Upper lobe of right lung (tissue), 1 donor: ENCODE measurements around the gene BCAP29. TPM values are rescaled to one million over a fixed set of nuclear protein-coding genes. Genes with fewer than 3 reads are reported as not detected.

Experiments used
- ATAC-seq: fragments of 200-7000 bp; cut with Tn5 transposase; one replicate; pipeline ENCODE4 v1.9.1; 2020; ENCODE audit warnings: mild to moderate bottlenecking, moderate library complexity
- DNase-seq: peaks from one replicate; pipeline ENCODE4 v3.0.0-alpha.2; 2020
- H3K27ac ChIP-seq: fragments of 200-600 bp; one replicate; pipeline ENCODE4 v1.8.0; 2022
- H3K27me3 ChIP-seq: fragments of 200-600 bp; one replicate; pipeline ENCODE4 v1.8.0; 2022; ENCODE audit warnings: mild to moderate bottlenecking
- H3K36me3 ChIP-seq: fragments of 200-600 bp; one replicate; pipeline ENCODE4 v1.8.0; 2022
- H3K4me1 ChIP-seq: fragments of 200-600 bp; one replicate; pipeline ENCODE4 v1.8.0; 2022
- H3K4me3 ChIP-seq: fragments of 200-600 bp; one replicate; pipeline ENCODE4 v1.8.0; 2022; ENCODE audit warnings: mild to moderate bottlenecking
- H3K9me3 ChIP-seq: fragments of 200-600 bp; one replicate; pipeline ENCODE4 v1.8.0; 2022
- intact Hi-C: fragments of 100-400 bp; cut with DNase I; formaldehyde crosslinking; loops from one replicate; pipeline ENCODE4 v1.11.0; 2022
- total RNA-seq: library from RNA; stranded (reverse); fragmentation: NEBNext Ultra II Directional; extraction: Animal tissue kit (Norgen Biotek cat#: 25700); gene quantifications from one replicate; pipeline ENCODE4 v1.2.1, GENCODE V29; 2021
- TF ChIP-seq, protein P1 (sequence below): fragments of 200-600 bp; IDR thresholded peaks from one replicate; pipeline ENCODE4 v1.8.0; 2022; ENCODE audit warnings: antibody characterized with exemption
- donor health status: DM: no; HTN: yes; CAD: no; lungs with severe emphysema.

Gene BCAP29
- total RNA-seq, 1 donor from 2014 or later, result 78.4 TPM

GRCh38 chr7:107600816-107601215 lies 20.8 kb downstream of the BCAP29 start:
- H3K36me3 ChIP-seq, result peaks cover 29% of the 10 kb centered on the region
- DNase-seq (no peak), ATAC-seq (no peak)
- TF ChIP-seq, protein P1, sequence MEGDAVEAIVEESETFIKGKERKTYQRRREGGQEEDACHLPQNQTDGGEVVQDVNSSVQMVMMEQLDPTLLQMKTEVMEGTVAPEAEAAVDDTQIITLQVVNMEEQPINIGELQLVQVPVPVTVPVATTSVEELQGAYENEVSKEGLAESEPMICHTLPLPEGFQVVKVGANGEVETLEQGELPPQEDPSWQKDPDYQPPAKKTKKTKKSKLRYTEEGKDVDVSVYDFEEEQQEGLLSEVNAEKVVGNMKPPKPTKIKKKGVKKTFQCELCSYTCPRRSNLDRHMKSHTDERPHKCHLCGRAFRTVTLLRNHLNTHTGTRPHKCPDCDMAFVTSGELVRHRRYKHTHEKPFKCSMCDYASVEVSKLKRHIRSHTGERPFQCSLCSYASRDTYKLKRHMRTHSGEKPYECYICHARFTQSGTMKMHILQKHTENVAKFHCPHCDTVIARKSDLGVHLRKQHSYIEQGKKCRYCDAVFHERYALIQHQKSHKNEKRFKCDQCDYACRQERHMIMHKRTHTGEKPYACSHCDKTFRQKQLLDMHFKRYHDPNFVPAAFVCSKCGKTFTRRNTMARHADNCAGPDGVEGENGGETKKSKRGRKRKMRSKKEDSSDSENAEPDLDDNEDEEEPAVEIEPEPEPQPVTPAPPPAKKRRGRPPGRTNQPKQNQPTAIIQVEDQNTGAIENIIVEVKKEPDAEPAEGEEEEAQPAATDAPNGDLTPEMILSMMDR, result no peak
- H3K9me3 ChIP-seq, result no peaks in the 10 kb centered on the region
- intact Hi-C loops, result no loop called here
- no peak overlapping the region for H3K4me3 ChIP-seq
- no peaks in the 10 kb centered on the region for H3K4me1 ChIP-seq
- H3K27me3 ChIP-seq, result no peaks in the 10 kb centered on the region
- no peak overlapping the region for H3K27ac ChIP-seq

DNA sequence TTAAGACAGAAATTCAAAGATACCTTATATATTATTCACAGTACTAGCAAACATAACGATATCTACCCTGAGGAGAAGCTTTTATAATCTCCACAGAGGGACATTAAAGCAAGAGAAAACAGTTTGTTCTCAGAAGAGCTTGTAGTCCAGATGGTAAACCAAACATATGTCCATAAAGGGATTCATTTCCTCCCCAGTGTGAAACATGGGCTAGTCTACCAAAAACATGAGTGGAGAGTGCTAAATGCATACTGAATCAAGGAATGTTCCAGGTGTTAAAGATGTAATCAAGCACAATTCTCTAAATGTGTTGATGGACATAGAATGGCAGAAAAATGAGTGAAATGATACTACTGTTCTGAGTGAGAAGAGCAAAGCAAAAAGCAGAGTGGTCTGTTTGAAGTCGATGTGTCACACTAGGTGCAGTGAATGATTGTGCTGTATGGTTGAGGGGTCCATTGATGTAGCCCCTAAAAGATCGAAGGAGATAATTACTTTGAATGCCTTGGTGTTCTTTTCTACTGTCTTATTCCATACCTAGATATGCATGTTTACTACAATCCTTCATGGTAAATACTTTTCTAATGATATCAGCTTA lies 25.3 kb downstream of the BCAP29 start:
- TF ChIP-seq, protein P1, result no peak
- H3K27ac ChIP-seq, result no peak overlapping the region
- no peak for DNase-seq
- H3K36me3 ChIP-seq, result peaks cover 14% of the 10 kb centered on the region
- H3K27me3 ChIP-seq, result no peaks in the 10 kb centered on the region
- intact Hi-C loops, result no loop called here
- H3K4me3 ChIP-seq, result no peak overlapping the region
- no peaks in the 10 kb centered on the region for H3K9me3 ChIP-seq
- H3K4me1 ChIP-seq, result no peaks in the 10 kb centered on the region
- ATAC-seq, result no peak

DNA sequence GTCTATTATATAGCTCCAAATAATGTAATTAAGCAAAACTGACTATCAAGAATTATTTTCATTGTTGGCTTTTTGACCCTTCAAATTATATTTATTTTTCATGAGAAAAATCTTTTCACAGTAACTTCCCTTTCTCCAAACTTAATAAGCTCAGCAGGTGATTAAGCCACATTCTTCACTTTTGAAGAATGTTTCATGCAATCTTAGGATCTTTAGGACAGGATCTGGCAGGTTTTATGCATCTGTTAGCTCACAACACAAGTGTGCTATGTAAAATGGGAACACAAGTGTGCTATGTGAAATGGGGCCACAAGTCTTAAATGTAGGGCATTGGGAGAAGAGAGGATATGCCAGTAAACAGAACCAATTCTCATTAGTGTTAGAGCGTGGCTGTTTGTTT lies 26.3 kb downstream of the BCAP29 start:
- no peak overlapping the region for H3K4me3 ChIP-seq
- H3K27me3 ChIP-seq, result no peaks in the 10 kb centered on the region
- H3K4me1 ChIP-seq, result no peaks in the 10 kb centered on the region
- no peaks in the 10 kb centered on the region for H3K9me3 ChIP-seq
- TF ChIP-seq, protein P1, result no peak
- no peak overlapping the region for H3K27ac ChIP-seq
- no peak for ATAC-seq
- H3K36me3 ChIP-seq, result peaks cover 5% of the 10 kb centered on the region
- no peak for DNase-seq
- intact Hi-C loops, result no loop called here

DNA sequence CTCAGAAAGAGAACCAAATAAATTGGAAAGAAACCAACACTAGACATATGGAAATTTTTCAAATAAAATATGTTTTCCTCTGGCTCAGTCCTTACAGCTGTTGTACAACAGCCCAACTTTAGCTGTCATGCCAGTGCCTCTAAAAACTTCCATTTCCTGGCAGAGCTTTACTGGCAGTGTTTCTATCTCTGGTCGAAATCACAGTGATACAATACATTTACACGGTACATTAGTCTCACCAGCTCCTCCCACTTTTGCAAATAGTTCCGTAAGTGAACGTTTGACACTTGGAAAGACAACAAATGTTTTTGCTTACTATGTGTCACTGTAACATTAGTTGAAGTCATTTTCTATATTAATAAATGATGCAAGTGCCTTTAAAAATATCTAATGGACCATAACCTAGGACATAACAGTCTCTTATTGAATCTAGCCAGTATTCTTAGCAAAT lies 29.8 kb downstream of the BCAP29 start:
- H3K4me3 ChIP-seq, result no peak overlapping the region
- no peak for ATAC-seq
- intact Hi-C loops, result no loop called here
- no peak for DNase-seq
- H3K27me3 ChIP-seq, result no peaks in the 10 kb centered on the region
- no peak overlapping the region for H3K27ac ChIP-seq
- H3K9me3 ChIP-seq, result no peaks in the 10 kb centered on the region
- TF ChIP-seq, protein P1, result no peak
- H3K36me3 ChIP-seq, result peaks cover 20% of the 10 kb centered on the region
- no peaks in the 10 kb centered on the region for H3K4me1 ChIP-seq

GRCh38 chr7:107610323-107610722 lies 30.3 kb downstream of the BCAP29 start:
- Histone ChIP-seq H3K9me3 (no peaks in the 10 kb centered on the region), H3K36me3 (peaks cover 25% of the 10 kb centered on the region), H3K27me3 (no peaks in the 10 kb centered on the region), H3K4me1 (no peaks in the 10 kb centered on the region), H3K4me3 (no peak overlapping the region), H3K27ac (no peak overlapping the region)
- intact Hi-C loops, result no loop called here
- DNase-seq (no peak), ATAC-seq (no peak)
- TF ChIP-seq, protein P1, result no peak

- intact Hi-C loops, result no loop called here
- H3K27me3 ChIP-seq, result no peaks in the 10 kb centered on the region
- no peak overlapping the region for H3K27ac ChIP-seq
- DNase-seq, result no peak
- H3K4me3 ChIP-seq, result no peak overlapping the region
- no peaks in the 10 kb centered on the region for H3K4me1 ChIP-seq
- H3K9me3 ChIP-seq, result no peaks in the 10 kb centered on the region
- ATAC-seq, result no peak
- peaks cover 47% of the 10 kb centered on the region for H3K36me3 ChIP-seq
- TF ChIP-seq, protein P1, result no peak
These were observed 33.4 kb downstream of the BCAP29 start for GRCh38 chr7:107613439-107613838.
